ENCODE measurements around the gene DNAI4. TPM values are rescaled to one million over a fixed set of nuclear protein-coding genes. Genes with fewer than 3 reads are reported as not detected.
A peak's percentile ranks its signal among the peaks of the same experiment; 100 is the strongest.

DNAI4 gene
- total and polyA plus RNA-seq, 9 of the 15 experiments (the other 6 are each of a cell fraction or from before 2014, with no cell fraction given), result 0.57 to 4.8 (median 2.6) TPM; not detected in 1

- TF ChIP-seq POLR2H (tag; IDR thresholded peaks at IDR 0.05; ENCODE audit: low read depth) (peak; percentile 60; the same call in 1 of the 2 replicates), ZFP30 (CRISPR knock-in tag; IDR thresholded peaks at IDR 0.05; ENCODE audit: borderline replicate concordance) (no peak), ZKSCAN8 (CRISPR knock-in tag; IDR thresholded peaks at IDR 0.05) (peak; percentile 79), ETV5 (CRISPR knock-in tag; IDR thresholded peaks at IDR 0.05; ENCODE audit: low read depth) (no peak), SMAD4 (CRISPR knock-in tag; conservative IDR thresholded peaks at IDR 0.05) (peak; percentile 94), THRA (IDR thresholded peaks at IDR 0.05) (no peak), TRIM28 (IDR thresholded peaks at IDR 0.05) (0 out of 2 replicates have a peak, but pooled peaks have one; percentile 24), NONO (IDR thresholded peaks at IDR 0.05; ENCODE audit: low read depth in 2 of 2, low read length in 1 of 2) (peak; percentile 58 to 60; a peak in 3 of 4 replicates), MTA3 (IDR thresholded peaks at IDR 0.05; ENCODE audit: borderline replicate concordance) (peak; percentile 31; the same call in 1 of the 2 replicates), IRF9 (tag; IDR thresholded peaks at IDR 0.05) (no peak), PBX2 (CRISPR knock-in tag; IDR thresholded peaks at IDR 0.05; ENCODE audit: low read depth) (no peak), PBX2 (tag; conservative IDR thresholded peaks at IDR 0.05; ENCODE audit: low read depth) (no peak), HBP1 (CRISPR knock-in tag; IDR thresholded peaks at IDR 0.05) (no peak)
- TF ChIP-seq, protein P1, sequence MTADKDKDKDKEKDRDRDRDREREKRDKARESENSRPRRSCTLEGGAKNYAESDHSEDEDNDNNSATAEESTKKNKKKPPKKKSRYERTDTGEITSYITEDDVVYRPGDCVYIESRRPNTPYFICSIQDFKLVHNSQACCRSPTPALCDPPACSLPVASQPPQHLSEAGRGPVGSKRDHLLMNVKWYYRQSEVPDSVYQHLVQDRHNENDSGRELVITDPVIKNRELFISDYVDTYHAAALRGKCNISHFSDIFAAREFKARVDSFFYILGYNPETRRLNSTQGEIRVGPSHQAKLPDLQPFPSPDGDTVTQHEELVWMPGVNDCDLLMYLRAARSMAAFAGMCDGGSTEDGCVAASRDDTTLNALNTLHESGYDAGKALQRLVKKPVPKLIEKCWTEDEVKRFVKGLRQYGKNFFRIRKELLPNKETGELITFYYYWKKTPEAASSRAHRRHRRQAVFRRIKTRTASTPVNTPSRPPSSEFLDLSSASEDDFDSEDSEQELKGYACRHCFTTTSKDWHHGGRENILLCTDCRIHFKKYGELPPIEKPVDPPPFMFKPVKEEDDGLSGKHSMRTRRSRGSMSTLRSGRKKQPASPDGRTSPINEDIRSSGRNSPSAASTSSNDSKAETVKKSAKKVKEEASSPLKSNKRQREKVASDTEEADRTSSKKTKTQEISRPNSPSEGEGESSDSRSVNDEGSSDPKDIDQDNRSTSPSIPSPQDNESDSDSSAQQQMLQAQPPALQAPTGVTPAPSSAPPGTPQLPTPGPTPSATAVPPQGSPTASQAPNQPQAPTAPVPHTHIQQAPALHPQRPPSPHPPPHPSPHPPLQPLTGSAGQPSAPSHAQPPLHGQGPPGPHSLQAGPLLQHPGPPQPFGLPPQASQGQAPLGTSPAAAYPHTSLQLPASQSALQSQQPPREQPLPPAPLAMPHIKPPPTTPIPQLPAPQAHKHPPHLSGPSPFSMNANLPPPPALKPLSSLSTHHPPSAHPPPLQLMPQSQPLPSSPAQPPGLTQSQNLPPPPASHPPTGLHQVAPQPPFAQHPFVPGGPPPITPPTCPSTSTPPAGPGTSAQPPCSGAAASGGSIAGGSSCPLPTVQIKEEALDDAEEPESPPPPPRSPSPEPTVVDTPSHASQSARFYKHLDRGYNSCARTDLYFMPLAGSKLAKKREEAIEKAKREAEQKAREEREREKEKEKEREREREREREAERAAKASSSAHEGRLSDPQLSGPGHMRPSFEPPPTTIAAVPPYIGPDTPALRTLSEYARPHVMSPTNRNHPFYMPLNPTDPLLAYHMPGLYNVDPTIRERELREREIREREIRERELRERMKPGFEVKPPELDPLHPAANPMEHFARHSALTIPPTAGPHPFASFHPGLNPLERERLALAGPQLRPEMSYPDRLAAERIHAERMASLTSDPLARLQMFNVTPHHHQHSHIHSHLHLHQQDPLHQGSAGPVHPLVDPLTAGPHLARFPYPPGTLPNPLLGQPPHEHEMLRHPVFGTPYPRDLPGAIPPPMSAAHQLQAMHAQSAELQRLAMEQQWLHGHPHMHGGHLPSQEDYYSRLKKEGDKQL (CRISPR knock-in tag; IDR thresholded peaks at IDR 0.05; ENCODE audit: borderline replicate concordance), result no peak
Observed at GRCh38 chr1:66929999-66930822, 5.6 kb upstream of the DNAI4 start (continued).
